GM12891 (cell line): ENCODE results near the gene RSPH9.

Source experiments
- PAX5 ChIP-seq: IDR thresholded peaks from 2 replicates; pipeline ENCODE4 v1.6.1; 2011; ENCODE audit warnings: low read length, moderate library complexity, mild to moderate bottlenecking; ENCODE audit not compliant: insufficient read depth, severe bottlenecking
- POLR2A ChIP-seq: IDR thresholded peaks from 2 replicates; pipeline ENCODE4 v1.6.1; 2011; ENCODE audit warnings: low read depth, low read length, control low read depth
- POLR2AphosphoS5 ChIP-seq: IDR thresholded peaks from 2 replicates; pipeline ENCODE4 v1.6.1; 2011; ENCODE audit warnings: low read depth, low read length, control low read depth
- POU2F2 ChIP-seq: IDR thresholded peaks from 2 replicates; pipeline ENCODE4 v1.6.1; 2011; ENCODE audit warnings: low read depth, mild to moderate bottlenecking, control low read depth, low read length, moderate library complexity
- SPI1 ChIP-seq: IDR thresholded peaks from 2 replicates; pipeline ENCODE4 v1.6.1; 2011; ENCODE audit warnings: low read depth, low read length, control low read depth
- TAF1 ChIP-seq: IDR thresholded peaks from 2 replicates; pipeline ENCODE4 v1.6.1; 2011; ENCODE audit warnings: low read depth, low read length, control low read depth

DNA sequence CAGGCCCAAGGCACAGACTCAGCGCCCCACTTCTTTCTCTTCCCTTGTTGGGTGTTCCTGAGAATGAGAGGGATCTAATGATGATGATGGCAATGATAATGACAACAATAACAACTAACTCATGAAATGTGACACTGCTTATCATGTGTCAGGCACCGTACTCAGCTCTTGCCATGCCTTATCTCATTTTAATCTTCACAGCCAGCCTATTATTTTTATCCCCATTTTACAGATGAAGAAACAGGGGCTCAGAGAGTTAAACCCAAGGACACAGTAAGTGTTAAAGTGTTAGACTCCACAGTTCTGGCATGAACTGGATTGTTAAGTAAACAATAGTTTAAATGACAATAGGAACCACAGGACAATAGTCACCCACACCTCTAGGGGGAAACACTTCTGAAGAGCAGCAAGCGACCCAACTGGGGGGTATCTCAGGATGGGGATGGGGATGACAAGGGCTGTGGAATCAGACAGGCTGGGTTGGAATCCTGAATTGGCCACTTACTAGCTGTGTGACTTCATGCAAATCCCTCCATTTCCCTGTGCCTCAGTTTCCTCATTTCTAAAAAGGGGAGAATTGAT lies 12.5 kb downstream of the RSPH9 start:
- no peak for TF ChIP-seq SPI1
- TF ChIP-seq POLR2A: no peak
- no peak for TF ChIP-seq TAF1
- TF ChIP-seq POLR2AphosphoS5: no peak
- no peak for TF ChIP-seq PAX5
- no peak for TF ChIP-seq POU2F2
